Pulmonary artery endothelial cell (primary cell): ENCODE measurements around the gene MED16. TPM values are rescaled to one million over a fixed set of nuclear protein-coding genes. Genes with fewer than 3 reads are reported as not detected.

Experiments used
- DNase-seq: peaks from one replicate; pipeline ENCODE4 v3.0.0-alpha.2; 2011; ENCODE audit warnings: low read depth, low spot score
- total RNA-seq: library from RNA; depleted of rRNA; stranded (reverse); fragments of >200 nt; gene quantifications from 2 replicates; pipeline ENCODE4 v1.2.3, GENCODE V29; 2014

Gene MED16
- total RNA-seq, 1 donor from 2014 or later, result 22.9 TPM

DNA sequence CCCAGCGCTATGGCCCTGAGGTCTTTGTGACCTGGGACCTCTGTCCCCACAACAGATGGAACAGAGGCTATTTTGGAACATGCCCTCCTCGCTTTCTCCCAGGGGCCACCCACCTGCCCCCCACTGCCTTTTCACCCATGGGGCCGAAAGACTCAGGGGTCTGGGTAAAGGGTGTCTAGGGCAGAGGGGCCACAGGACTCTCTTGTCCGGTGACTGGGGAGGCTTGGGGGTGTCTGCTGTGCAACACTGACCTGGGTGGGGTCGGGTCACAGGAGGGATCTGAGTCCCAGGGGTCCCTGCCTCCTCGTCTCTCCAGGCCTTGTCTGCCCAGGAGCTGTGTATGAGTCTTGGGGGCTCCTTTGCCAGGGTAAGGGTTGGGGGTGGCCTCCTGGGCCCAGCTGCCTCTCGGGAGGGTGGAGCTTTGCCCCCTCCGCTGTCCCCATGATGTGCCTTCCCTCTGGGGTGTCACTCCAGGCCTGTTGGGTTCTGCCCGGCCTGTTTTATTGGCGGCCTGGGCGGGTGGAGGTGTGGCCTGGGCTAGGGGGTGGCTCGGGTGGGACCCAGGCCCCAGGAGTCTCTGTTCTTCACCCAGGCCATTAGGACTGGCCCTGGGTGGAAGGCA is 34.9 kb upstream of the MED16 start:
- DNase-seq, result no peak

DNA sequence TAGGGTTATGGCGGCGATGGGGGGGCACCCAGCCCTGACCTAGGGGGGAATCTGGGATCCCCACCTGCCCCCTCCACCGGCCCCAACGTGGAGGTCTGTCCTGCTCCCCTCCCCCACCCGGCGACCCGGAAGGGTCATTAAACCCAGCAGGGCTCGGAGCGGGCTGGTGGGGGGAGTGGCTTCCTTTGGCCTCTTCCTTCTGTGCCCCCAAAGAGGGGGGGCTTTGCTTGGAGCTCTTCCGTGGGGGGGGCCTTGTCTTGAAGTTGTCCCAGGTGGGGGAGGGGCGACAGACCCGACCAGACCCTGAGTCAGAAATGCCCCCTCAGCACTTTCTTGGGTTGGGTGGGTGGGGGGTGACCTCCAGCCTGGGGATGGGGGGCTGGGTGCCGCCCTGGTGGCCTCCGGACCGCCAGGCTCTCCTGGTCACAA is 34.4 kb upstream of the MED16 start:
- no peak for DNase-seq

DNA sequence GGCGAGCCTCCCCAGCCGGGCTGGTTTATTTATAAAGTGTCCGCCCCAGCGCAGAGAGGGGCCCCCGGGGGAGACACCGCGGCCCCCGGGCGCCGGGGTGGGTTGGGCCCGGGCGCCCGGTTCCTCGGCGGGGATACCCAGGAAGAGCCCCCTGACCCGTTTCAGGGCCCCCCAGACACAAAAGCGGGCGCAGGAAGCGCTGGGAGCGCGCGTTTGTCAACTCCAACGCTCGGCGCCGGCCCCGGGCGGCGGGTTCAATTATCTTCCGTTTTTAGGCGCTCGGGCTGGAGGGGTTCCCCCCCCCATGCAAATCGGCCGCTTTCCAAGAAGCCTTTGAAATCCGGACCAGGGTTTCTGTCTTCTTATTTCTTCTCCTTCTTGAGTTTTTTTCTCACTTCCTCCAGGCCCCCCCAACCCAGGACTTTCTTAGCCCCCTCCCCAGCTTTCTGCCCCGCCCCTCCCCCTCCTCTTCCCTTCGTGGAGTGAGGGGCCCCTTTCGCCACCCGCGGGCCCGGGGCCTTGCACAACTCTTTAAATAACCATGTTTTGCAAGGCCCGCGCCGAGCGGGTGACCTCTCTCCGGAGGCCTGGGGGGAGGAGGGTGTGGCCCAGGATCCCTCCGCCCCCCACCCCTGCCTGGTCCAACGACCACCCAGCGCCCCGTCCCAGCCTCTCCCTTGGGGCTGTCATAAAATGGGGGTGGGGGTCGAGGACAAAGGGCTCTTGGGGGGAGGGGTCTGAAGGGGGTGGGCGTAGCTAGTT is 33.8 kb upstream of the MED16 start:
- DNase-seq, result no peak

DNA sequence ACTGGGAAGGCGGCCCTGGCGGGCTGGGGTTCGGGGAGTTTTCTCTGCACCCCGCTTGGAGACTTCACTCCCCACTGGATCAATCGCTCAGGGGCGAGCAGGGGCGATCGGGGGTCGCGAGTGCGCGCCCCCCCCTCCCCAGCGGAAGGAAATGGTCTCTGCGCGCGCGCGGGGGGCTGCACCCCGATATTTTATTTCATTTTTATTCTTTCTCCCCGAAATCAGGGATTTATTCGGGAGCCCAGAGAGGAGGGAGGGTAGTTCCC is 33.3 kb upstream of the MED16 start:
- DNase-seq, result no peak

DNA sequence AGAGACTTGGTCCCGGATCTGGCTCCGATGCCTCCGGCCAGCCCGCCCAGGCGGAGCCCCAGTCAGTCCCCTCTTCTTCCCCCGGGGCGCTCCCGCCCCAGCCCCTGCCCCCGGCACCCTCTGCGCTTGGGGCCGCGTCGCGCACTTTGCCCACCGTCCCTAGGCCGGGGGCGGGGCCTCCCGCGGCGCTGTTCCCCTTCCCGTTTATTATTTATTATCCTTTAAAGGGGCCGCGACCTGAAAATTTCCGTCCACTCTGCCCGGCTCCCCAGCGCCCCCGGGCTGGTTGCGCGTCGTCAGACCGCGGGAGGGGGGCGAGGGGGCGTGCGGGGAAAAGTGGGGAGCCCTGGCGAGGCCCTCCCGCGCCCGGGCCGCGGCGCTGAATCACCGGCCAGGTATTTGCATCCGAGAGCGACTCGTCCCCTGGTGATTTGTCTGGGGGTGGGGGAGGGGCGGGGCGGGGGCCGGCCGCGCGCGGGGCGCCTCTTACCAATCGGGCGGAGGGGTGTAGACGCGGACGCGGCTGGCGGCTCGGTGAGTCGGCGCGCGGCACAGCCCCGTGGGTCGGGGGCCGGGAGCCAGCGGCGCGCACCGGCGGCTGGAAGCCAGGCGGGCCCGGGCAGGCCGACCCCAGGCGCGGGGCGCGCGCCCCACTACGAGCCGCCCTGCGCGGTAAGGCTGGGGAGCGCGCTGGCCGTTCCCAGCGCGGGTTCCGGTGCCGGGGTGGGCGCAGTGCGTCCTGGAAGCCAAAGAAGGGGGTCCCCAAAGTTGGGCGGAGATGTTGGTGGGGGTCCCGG is 32.7 kb upstream of the MED16 start, which contains the start of gene ARID3A:
ARID3A (plus strand) TSS at position 510 of the 797 bp plus-strand sequence. CDS start 3,494 bp downstream, outside the sequence.
- no peak for DNase-seq

DNA sequence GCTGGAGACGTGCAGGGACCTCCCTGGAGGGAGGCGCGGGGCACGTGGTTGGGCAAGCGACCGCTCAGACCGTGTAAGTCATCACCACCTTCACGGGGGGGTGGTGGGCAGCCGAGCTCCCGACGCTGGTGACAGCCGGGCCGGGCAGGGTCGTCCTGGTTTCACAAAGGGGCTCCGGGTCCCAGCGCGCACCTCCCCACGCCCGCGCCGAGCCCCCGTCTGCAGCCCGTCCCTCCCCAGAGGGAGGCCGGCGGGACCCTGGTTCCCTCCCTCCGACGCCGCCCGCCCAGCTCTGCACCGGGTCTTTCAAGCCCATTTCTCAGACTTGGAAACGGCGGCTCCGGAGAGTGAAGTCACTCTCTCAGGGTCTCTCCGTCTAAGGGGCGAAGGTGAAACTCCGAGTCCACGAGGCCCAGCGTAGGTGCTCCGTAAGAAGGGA is 32.1 kb upstream of the MED16 start:
- no peak for DNase-seq

DNA sequence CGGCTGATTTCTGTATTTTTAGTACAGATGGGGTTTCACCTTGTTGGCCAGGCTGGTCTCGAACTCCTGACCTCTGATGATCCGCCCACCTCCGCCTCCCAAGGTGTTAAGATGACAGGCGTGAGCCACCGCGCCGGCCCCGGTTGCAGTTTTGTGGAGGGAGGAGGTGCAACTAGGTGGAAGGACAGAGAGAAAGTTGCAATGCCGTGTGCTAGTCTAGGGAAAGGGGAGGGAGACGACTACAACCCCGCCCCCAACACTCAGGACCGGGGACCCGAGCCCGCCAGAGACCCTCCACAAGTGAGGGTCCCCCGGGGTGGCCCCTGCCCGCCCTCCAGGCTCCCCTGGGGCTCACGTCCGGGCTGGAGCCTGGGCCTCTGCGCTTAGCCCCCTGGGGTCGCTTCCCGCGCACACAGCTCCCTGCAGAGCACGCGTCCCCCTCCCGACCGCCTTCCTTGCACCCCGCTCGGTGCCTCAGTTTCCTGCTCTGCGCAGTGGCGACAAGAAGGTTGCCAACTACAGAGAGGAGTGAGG is 31.6 kb upstream of the MED16 start:
- DNase-seq, result no peak

DNA sequence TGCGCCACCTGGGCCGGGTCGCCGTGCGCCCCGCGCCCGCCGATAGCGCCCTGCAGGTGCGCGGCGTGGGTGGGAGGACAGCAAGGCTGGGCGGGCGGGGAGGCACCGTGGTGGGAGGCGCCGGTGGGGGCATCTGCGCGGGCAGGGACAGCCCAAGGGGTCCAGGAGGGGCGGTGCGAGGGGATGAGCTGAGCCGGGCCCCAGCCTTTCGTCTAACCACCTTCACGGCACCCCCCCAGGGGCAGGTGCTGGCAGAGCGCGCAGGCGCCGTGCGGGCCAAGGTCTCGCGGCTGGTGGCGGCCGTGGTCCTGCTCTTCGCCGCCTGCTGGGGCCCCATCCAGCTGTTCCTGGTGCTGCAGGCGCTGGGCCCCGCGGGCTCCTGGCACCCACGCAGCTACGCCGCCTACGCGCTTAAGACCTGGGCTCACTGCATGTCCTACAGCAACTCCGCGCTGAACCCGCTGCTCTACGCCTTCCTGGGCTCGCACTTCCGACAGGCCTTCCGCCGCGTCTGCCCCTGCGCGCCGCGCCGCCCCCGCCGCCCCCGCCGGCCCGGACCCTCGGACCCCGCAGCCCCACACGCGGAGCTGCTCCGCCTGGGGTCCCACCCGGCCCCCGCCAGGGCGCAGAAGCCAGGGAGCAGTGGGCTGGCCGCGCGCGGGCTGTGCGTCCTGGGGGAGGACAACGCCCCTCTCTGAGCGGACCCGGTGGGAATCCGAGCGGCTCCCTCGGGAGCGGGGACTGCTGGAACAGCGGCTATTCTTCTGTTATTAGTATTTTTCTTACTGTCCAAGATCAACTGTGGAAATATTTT is 27.3 kb upstream of the MED16 start:
- no peak for DNase-seq

DNA sequence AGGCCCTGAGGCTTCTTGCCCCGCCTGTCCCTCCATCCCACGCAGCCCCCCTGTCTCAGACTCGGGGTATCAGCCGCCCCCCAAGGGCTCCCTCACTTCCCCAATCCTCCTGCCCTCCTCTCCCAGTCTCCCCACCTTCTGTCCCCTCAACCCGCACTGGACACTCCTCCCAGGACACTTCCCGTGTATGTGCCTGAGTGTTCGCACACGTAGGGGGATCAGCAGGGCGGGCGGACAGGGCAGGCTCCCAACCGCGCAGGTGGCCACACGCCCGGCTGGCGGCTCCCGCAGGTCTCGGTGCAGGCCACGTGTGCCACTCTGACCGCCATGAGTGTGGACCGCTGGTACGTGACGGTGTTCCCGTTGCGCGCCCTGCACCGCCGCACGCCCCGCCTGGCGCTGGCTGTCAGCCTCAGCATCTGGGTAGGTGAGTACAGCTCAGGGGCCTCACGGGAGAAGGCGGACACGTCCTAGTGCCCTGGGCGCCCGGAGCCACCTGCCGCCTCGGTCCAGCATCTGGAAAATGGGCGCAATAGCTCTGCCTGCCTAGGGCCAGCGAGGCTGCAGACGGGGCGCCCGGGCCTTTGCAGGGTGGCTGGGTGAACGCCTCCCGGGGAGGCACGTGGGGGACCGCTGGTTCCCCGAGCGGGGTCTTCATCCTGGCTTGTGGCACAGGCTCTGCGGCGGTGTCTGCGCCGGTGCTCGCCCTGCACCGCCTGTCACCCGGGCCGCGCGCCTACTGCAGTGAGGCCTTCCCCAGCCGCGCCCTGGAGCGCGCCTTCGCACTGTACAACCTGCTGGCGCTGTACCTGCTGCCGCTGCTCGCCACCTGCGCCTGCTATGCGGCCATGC is 26.4 kb upstream of the MED16 start:
- DNase-seq, result no peak

DNA sequence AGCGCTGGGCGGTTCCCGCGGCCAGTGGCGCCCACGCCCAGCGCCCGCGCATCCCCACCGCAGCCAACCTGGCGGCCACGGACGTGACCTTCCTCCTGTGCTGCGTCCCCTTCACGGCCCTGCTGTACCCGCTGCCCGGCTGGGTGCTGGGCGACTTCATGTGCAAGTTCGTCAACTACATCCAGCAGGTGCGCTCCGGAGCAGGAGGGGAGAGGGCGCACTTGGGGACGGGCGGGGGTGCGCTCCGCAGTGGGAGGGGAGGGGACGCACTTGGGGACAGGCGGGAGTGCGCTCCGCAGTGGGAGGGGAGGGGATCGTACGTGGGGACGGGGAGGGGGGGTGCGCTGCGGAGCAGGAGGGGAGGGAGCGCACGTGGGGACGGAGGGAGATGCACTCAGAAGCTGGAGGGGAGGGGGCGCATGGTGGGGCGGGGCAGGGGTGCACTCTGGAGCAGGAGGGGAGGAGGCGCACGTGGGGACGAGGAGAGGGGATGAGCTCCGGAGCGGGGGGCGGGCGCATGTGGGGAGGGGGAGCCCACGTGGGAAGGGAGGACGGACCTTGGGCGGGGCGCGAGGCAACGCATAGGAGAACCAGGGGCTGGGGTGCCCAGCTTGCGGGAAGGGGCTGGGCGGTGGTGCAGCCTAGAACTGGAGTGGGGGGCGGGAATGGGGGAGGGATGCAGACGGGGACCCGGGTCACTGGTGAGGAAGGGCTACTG is 25.7 kb upstream of the MED16 start:
- DNase-seq, result no peak

DNA sequence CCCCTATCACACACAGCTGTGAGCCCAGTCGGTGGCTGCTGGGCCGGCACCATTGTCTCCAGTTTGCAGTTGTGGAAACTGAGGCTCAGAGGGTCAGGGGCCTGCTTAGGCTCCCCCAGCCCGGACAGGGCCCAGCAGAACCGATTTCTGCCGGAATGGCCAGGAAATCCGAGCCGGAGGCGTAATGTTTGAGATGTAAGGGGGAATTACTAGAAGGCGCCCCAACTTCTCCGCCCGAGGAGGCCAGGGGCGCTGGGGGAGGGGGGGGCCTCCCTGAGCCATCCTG is 25.1 kb upstream of the MED16 start:
- DNase-seq, result no peak

DNA sequence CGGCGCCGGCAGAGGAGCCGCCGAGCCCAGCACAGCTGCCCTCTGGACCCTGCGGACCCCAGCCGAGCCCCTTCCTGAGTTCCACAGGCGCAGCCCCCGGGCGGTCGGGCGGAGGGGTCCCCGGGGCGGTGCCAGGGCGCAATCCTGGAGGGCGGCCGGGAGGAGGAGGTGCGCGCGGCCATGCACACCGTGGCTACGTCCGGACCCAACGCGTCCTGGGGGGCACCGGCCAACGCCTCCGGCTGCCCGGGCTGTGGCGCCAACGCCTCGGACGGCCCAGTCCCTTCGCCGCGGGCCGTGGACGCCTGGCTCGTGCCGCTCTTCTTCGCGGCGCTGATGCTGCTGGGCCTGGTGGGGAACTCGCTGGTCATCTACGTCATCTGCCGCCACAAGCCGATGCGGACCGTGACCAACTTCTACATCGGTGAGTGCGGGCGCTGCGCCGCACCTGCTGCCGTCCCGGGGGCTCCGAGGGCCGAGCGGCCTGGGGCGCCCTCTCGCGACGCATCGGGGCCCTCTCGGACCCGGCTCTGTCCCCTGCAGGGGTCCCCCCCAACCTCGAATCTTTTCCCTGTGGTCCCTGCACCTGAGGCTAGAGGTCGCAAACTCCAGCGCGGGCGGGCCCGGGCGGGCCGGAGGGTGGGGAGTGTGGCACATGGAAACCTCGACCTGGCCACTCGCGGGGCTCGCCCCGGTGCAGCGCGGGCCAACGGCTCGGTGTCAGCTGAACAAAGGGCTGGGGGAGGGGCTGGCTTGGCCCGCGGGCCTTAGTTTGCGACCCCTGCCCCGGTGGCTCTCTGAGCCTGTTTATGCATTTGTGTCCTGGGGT is 24.6 kb upstream of the MED16 start, which contains the start of gene KISS1R:
KISS1R (plus strand) TSS at position 11 of the 829 bp plus-strand sequence; CDS start at position 181, 170 bp downstream.
- no peak for DNase-seq

DNA sequence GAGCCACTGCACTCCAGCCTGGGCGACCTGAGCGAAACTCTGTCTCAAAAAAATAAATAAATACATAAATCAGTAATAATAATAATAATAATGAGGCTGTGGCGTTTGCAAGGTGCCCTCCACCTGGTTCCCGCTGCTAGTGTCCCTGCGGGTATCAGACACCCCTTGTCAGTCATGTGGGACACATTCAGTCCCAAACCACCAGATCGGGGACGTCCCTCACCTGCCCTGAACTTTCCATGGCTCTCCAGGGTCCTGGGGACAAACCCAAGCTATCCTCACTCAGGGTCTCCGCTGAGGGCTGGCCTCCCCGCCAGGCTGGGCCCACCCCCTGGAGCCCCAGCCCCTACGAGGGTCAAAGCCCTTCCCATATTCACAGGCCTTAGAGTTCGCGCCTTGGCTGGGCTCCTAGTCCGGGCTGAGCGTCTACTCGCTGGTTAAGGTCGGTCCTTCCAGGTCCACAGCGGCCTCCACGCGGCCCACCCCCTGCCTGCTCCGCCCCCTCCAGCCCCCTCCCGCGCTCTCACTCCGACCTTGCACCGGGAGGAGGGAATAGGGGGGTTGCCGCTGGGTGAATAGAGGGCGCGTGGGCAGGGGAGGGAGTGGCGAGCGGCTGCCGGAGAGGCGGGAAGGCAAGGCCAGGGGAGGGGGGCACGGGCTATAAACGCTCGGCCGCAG is 23.8 kb upstream of the MED16 start:
- DNase-seq, result no peak

DNA sequence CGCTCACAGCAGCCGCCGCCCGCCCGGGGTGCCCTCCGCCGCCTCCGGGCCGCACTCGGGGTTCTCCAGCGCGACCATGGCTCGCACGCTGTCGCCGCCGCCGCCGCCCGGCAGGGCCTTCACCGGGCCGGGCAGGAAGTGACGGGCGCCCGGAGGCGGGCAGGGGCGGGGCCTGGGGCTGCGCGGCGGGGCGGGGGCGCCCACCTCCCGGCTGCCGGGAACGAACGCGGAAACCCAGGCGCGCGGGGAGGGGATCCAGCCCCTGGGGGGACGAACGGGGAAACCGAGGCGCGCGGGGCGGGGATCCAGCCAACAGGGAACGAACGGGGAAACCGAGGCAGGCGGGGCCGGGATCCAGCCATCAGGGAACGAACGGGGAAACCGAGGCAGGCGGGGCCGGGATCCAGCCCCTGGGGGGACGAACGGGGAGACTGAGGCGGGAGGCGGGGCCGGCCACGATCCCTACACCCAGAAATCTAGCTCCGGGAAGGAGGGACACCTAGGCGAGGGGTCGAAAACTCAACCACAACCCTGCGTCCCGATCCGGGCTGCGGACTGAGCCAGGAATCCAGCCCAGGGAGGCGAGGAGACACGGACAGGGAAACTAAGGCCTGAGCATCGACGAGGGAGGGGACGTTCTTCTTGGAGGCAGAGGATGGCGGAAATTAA is 20.2 kb upstream of the MED16 start, which contains the start of gene R3HDM4:
R3HDM4 (minus strand) TSS at position 140 of the 669 bp plus-strand sequence; CDS start at position 78, 62 bp downstream.
- no peak for DNase-seq

DNA sequence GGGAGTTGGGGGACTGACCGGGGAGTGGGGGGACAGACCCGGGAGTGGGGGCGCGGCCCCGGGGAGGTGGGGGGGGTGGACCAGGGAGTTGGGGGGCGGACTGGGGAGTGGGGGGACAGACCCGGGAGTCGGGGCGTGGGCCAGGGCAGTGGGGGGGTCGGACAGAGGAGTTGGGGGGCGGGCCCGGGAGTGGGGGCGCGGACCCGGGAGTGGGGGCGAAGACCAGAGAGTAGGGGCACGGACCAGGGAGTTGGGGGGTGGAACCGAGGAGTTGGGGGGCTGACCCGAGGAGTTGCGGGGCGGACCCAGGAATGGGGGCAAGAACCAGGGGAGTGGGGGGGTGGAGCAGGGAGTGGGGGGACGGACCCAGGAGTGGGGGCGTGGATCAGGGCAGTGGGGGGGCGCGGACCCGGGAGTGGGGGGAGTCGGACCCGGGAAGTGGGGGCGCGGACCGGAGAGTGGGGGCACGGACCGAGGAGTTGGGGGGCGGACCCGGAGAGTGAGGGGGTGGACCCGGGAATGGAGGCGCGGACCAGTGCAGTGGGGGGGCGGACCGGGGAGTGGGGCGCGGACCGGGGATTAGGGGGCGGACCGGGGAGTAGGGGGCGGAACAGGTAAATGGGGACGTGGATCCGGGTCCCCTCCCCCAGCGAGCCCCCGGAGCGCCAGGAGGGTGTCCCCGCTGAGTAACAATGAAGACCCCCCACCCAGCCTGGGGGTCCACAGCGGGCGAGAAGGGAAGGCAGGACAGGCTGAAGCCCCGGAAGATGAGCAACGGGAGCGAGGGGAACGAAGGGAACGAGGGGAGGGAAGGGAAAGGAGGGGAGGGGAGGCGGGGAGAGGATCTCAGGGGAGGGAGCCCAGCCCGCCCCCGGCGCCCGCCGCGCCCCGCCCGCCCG is 19.4 kb upstream of the MED16 start:
- no peak for DNase-seq

DNA sequence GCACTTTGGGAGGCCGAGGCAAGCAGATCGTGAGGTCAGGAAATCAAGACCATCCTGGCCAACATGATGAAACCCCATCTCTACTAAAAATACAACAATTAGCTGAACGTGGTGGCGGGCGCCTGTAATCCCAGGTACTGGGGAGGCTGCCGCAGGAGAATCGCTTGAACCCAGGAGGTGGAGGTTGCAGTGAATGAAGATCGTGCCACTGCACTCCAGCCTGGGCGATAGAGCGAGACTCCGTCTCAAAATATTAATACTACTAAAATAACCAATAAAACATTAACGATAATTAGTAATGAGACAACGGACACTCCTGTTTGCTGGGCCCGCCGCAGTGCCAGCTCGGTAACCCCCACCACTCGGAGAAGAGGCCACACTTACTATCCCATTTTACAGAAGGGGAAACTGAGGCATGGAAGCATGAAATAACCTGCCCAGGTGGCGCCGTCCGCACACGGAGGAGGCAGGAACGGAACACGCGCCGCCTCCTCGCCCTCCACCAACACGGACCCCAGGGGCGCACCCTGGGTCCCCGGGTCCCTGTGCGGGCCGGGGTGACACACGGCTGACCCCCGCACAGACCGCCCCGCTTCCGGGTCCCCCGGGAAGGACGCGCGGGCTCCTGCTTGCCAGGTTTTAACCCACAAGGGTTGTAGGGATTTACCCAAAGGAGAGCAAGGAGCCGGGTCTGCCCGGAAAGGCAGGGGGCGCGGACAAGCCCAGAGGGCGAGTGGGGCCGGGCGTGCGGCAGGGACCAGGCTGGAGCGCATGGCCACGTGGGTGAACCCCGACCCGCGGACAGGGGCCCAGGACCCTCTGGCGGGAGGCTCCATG is 18.4 kb upstream of the MED16 start:
- DNase-seq, result no peak
